GM18519 (cell line): ENCODE data around the gene CCDC200.
"Not testable (repeated sequence)": the region's sequence is repeated elsewhere in the genome, so short reads cannot be mapped to it uniquely, and the experiment has no call there.

ENCODE experiments used
- ATAC-seq: cut with Tn5 transposase; IDR thresholded peaks from one replicate; pipeline ENCODE4 v1.9.1; 2021; ENCODE audit warnings: mild to moderate bottlenecking, moderate library complexity; ENCODE audit not compliant: unreplicated experiment, low FRiP score

Gene CCDC200

DNA sequence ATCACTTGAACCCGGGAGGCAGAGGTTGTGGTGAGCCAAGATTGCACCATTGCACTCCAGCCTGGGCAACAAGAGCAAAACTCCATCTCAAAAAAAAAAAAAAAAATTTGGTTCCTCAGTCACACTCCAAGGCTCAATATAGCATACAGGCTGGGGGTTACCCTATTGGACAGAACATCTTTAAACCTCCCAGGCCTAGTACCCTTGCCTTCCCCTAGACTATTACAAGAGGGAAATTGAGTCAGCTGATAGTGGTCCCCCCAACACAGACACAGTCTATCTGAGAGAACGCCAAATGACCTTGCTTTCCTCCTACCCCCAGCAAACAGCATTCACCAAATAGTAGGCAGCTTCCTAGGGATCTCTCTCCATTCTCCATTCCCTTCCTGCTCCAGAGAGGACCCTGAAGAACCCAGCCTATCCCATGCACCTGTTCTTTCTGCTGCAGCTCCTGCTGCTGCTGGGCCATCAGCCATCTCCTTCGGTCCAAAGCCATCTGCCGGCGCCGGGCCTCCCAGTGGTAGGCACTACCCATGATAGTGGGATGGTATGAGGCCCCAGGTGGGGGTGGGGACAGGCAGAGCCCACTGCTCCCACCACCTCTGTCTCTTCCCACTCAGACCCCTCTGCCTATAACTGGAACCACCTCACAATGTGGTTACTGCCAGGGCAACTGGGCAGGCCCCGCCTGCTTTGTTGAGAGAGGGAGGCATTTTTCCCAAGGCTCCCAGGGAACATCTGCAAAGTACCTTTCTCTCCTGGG lies at the start of gene CCDC200:
TSS of gene CCDC200 (minus strand) at position 604 of the 763 bp plus-strand sequence. CDS start at position 535, 69 bp downstream.
- not testable (repeated sequence) for ATAC-seq

DNA sequence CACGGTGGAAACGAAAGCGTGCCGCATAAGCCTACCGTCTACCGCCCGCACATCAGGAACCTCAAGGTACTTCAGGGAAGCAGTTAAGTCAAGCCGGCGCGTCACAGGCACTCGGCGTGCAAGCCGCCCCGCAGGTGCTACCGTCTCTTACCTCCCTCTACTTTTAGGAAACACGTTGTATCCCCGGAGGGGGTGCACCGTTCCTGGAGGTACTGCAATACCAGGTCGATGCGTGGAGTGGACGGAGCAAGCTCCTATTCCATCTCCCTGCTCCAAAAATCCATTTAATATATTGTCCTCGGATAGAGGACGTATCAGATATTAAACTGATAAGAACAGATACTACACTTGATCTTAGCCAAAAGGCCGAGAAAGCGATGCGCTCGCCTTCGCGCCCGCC lies 44.5 kb upstream of the CCDC200 start:
- ATAC-seq: not testable (repeated sequence)

- not testable (repeated sequence) for ATAC-seq
These were observed 44.1 kb upstream of the CCDC200 start for GRCh38 chr17:43272483-43272882.

DNA sequence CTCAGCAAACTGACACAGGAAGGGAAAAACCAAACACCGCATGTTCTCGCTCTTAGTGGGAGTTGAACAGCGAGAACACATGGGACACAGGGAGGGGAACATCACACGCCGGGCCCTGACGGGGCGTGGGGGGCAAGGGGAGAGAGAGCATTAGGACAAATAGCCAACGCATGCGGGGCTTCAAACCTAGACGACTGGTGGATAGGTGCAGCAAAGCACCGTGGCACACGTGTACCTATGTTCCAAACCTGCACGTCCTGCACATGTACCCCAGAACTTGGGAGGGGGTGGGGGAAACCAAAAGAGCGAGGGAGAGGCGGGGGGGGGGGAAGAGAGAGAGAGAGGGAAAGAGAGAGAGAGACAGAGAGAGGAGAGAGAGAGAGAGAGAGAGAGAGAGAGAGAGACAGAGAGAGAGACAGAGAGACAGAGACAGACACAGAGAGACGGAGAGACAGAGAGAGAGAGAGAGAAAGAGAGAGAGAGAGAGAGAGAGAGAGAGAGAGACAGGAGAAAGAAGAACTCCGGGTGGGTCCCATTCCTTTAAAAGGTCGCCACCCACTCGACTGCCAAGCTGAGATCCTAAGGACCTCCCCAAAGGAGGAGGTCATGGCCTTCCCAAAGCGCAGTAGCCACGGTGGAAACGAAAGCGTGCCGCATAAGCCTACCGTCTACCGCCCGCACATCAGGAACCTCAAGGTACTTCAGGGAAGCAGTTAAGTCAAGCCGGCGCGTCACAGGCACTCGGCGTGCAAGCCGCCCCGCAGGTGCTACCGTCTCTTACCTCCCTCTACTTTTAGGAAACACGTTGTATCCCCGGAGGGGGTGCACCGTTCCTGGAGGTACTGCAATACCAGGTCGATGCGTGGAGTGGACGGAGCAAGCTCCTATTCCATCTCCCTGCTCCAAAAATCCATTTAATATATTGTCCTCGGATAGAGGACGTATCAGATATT lies 42.4 kb upstream of the CCDC200 start:
- ATAC-seq: not testable (repeated sequence)

- not testable (repeated sequence) for ATAC-seq
These were observed 18.0 kb upstream of the CCDC200 start for GRCh38 chr17:43246456-43246855.

- ATAC-seq: not testable (repeated sequence)
These were observed 12.4 kb upstream of the CCDC200 start for GRCh38 chr17:43240596-43241352.

DNA sequence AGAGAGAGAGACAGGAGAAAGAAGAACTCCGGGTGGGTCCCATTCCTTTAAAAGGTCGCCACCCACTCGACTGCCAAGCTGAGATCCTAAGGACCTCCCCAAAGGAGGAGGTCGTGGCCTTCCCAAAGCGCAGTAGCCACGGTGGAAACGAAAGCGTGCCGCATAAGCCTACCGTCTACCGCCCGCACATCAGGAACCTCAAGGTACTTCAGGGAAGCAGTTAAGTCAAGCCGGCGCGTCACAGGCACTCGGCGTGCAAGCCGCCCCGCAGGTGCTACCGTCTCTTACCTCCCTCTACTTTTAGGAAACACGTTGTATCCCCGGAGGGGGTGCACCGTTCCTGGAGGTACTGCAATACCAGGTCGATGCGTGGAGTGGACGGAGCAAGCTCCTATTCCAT lies 11.2 kb upstream of the CCDC200 start:
- not testable (repeated sequence) for ATAC-seq

DNA sequence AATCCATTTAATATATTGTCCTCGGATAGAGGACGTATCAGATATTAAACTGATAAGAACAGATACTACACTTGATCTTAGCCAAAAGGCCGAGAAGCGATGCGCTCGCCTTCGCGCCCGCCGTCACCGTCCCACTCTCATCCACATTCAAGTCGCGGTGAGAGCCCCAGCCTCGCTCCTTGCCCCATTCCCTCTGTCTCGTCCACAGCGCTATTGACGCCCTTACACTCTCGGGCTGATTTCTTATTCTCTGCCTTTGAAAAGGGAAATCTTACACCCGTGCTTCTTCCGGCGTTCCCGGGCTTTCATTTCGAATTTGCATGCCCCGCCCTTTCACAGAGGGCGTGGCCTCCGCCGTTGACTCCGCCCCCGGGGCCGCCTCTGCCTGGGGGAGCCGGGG lies 5.5 kb upstream of the CCDC200 start, which contains the start of gene RNU2-1:
TSS of gene RNU2-1 (minus strand) at position 101 of the 400 bp plus-strand sequence.
- not testable (repeated sequence) for ATAC-seq

GRCh38 chr17:43233263-43233662 lies 4.8 kb upstream of the CCDC200 start:
- ATAC-seq: not testable (repeated sequence)

DNA sequence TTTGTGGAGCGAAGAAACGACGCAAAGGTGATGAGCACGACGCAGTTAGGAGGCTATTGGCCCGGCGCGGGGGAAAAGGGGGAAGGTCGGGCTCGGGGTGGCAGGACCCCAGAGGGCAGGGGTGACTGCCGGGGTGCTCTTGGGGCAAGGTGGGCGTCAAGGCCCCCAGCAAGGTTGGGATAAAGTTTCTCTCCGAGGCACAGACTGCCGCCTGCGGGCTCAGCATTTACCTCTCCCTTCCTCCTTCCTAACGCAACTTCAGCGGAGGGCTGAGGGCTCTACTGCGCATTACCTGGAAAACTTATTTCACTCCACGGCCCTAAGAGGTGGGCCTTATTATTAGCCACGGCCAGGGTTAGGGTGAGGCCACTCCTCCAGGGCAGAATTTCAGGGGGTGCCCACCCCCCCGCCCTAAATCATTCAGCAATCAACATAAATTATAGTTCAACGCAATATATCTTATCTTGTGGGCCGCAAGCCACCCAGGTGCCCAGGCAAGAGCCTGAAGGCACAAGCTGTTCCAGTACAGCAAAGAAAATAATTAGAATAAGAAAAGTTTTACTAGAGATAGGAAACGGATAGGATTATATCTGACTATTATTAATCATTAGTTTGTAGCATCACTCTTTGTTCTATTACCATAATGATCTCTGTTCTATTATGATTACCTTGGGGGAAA lies 3.7 kb upstream of the CCDC200 start:
- not testable (repeated sequence) for ATAC-seq

- ATAC-seq: not testable (repeated sequence)
These were observed 3.0 kb upstream of the CCDC200 start for GRCh38 chr17:43231205-43232020.

GRCh38 chr17:43226393-43226792 lies 2.0 kb downstream of the CCDC200 start:
- ATAC-seq: no peak

DNA sequence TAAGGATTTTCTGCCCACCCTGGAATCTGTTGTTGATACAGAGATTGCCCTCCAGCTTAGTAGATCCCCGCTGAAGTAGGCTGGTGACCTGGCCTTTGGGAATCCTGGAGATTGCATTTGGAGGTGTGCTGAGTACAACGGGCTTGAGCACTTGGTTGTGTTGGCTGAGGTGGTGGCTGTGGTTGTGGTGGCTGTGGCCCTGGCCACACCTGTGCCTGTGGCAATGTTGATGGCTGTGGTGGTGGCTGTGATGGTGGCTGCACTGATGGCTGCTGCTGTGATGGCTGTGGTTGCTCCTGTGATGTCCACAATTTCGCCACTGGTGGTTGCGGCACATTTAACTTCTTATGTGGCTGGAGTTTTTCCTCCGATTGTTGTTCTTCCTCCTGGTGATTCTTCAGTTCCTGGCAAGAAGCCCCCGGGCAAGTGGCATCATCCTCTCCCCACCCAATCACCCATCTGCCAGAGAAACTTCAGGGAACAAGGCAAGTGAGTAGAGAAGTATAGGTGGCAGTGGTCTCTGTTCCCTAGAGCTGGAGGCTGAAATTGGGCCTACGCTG lies 4.2 kb downstream of the CCDC200 start:
- ATAC-seq: no peak

DNA sequence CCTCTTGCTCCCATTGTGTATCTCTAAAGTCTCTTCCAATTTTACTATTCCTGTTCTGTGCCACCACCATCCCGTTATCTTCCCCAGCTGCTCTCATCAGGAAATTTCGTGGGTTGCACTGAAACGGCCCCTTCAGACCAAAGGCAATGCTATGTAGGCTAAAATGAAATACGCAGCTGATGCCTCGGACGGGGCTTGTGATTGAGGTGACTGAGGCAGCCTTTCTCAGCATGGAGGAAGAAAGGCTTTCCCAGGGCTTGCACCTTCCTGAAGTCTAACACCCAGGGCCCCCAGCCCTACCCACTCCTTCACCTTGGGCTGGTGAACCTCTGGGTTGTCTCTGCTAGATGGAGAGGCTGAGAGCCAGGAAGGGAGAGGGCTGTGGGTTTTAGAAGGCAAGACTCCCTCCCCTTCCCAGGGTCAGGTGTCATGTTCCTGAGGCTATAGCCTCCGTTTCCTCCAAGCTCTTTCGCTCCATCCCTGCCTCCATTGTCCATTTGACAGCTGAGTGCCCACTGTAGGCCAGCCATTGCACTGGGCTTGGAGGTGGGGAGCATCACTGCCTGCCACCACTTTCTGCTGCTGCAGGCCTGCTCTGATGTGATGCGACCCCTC lies 7.8 kb downstream of the CCDC200 start:
- no peak for ATAC-seq

DNA sequence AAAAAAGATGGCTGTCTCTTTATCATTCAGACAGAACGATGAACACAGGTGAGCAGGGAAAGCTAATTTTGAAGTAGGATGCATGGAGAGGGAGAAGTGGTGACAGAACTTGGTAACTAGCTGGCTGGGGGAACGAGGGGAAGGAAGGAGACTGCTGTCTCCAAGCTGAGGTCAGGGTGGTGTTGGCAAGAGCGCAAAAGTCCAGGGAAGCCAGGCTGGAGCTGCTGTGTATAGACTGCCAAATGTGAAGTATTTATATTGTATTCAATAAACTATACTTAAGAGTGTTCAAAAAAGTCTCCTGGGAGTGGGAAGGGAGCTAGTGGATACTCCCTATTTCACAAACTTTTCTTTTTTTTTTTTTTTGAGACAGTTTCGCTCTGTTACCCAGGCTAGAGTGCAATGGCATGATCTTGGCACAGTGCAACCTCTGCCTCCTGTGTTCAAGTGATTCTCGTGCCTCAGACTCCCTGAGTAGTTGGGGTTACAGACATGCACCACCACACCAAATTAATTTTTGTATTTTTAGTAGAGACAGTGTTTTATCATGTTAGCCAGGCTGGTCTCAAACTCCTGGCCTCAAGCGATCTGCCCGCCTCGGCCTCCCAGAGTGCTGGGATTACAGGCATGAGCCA lies 8.6 kb downstream of the CCDC200 start:
- ATAC-seq: no peak

DNA sequence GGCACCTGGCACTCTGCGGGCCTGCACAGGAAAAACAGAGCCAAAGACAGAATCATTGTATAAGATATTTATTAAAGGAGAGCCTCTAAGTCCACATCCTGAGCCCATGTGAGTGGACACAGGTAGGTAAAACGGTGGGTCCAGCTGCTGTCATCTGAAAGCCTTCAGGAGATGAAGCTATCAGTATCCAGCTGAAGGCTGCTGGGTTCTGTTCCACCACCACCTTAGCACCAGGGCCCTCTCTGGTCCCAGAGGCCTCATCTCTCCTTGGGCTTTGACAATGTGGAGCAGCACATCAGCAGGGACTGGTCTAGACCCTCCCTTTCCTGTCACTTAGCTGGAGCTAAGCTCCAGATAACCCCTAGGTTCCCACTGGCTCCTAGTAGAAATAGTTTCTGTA lies 9.4 kb downstream of the CCDC200 start:
- ATAC-seq: no peak

GRCh38 chr17:43217614-43218087 lies 10.8 kb downstream of the CCDC200 start:
- no peak for ATAC-seq
